ENCODE measurements around the gene ELMO1. TPM values are rescaled to one million over a fixed set of nuclear protein-coding genes. Genes with fewer than 3 reads are reported as not detected.

ELMO1 gene
- total RNA-seq, 4 donors from 2014 or later = 31.1 to 42.9 (median 38.7) TPM

DNA sequence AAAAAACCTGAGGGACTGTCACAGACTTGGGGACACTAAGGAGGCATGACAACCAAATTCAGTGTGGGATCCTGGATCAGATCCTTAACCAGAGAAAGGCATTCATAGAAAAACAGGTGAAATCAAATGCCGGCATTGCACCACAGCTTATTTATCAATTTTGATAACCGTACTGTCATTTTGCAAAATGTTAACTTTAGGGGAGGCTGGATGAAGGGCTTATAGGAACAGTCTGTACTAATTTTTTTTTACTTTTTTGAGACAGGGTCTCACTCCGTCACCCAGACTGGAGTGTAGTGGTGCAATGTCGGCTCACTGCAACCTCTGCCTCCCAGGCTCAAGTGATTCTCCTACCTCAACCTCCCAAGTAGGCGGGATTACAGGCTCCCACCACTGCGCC is 217.1 kb downstream of the ELMO1 start:
- peaks cover 7 to 9% (median 8%) of the 10 kb centered on the region in 4 donors for H3K4me1 ChIP-seq
- no peak for DNase-seq (ENCODE audit: extremely low spot score)
- H3K27me3 ChIP-seq = no peaks in the 10 kb centered on the region
- 100% methylated on average over 6 of the region's 6 CpGs for WGBS
- no peaks in the 10 kb centered on the region for H3K9me3 ChIP-seq
- no peaks in the 10 kb centered on the region for H3K36me3 ChIP-seq
- no peak overlapping the region for H3K27ac ChIP-seq (replicated peaks in 1 of 4)
- intact Hi-C loops (cut with DNase I) = loop anchor here (10.0 kb wide), 1 partner anchor 603 kb away; no protein-coding TSS in a partner anchor
- TF ChIP-seq EP300 (IDR thresholded peaks at IDR 0.05) (no peak), POLR2A (IDR thresholded peaks at IDR 0.05; ENCODE audit: low read depth) (no peak), POLR2AphosphoS5 (IDR thresholded peaks at IDR 0.05) (no peak)
- TF ChIP-seq, protein P1, sequence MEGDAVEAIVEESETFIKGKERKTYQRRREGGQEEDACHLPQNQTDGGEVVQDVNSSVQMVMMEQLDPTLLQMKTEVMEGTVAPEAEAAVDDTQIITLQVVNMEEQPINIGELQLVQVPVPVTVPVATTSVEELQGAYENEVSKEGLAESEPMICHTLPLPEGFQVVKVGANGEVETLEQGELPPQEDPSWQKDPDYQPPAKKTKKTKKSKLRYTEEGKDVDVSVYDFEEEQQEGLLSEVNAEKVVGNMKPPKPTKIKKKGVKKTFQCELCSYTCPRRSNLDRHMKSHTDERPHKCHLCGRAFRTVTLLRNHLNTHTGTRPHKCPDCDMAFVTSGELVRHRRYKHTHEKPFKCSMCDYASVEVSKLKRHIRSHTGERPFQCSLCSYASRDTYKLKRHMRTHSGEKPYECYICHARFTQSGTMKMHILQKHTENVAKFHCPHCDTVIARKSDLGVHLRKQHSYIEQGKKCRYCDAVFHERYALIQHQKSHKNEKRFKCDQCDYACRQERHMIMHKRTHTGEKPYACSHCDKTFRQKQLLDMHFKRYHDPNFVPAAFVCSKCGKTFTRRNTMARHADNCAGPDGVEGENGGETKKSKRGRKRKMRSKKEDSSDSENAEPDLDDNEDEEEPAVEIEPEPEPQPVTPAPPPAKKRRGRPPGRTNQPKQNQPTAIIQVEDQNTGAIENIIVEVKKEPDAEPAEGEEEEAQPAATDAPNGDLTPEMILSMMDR (IDR thresholded peaks at IDR 0.05) = no peak
- H3K4me3 ChIP-seq = no peak overlapping the region

DNA sequence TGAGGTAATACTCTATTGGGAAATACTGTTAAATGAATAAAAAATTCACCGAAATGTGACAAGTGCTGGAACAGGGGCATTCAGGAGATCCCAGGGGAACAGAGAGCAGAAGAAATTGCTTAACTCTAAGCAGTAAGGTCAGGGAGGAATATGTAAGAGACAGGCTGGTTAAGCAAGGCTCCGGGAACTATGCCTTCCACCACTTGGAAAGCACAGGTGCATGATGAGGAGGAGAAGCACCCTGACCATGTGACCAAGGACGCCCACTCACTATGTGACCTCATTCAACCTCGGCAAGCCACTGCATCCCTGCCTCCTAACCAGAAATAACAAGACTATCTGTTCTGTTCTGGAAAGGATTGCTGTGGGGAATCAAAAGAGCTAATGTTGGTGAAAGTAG is 218.4 kb downstream of the ELMO1 start:
- no peak for DNase-seq (ENCODE audit: extremely low spot score)
- intact Hi-C loops (cut with DNase I) = loop anchor here (10.0 kb wide), 1 partner anchor 605 kb away; no protein-coding TSS in a partner anchor
- 63% methylated on average over 4 of the region's 4 CpGs for WGBS
- H3K27ac ChIP-seq (replicated peaks in 1 of 4) = no peak overlapping the region
- no peaks in the 10 kb centered on the region for H3K9me3 ChIP-seq
- no peaks in the 10 kb centered on the region for H3K27me3 ChIP-seq
- peak; percentile 48 to 60 for TF ChIP-seq POLR2AphosphoS5 (IDR thresholded peaks at IDR 0.05)
- TF ChIP-seq, protein P1 (IDR thresholded peaks at IDR 0.05) = no peak
- peaks cover 7 to 9% (median 8%) of the 10 kb centered on the region in 4 donors for H3K4me1 ChIP-seq
- H3K36me3 ChIP-seq = no peaks in the 10 kb centered on the region
- no peak overlapping the region for H3K4me3 ChIP-seq

DNA sequence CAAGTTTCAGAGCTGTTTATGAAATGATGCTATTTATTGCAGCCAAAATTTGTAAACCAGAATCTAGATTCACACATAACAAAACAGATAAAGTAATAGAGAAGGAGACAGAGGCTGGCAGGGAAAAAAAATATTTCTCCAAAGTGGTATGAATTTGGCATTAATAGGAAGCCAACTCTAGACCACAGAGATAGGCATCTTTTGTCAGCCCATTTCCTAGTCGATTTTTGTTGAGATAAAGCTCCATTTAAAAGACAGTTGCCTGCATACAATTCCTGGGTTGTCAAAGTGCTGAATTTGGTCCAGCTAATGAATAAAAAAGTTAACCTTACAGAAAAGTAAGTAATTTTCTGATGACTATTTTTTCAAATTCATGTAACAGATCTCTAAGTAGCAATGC is 219.3 kb downstream of the ELMO1 start:
- intact Hi-C loops (cut with DNase I) = no loop called here
- TF ChIP-seq POLR2AphosphoS5 (IDR thresholded peaks at IDR 0.05) = no peak

DNA sequence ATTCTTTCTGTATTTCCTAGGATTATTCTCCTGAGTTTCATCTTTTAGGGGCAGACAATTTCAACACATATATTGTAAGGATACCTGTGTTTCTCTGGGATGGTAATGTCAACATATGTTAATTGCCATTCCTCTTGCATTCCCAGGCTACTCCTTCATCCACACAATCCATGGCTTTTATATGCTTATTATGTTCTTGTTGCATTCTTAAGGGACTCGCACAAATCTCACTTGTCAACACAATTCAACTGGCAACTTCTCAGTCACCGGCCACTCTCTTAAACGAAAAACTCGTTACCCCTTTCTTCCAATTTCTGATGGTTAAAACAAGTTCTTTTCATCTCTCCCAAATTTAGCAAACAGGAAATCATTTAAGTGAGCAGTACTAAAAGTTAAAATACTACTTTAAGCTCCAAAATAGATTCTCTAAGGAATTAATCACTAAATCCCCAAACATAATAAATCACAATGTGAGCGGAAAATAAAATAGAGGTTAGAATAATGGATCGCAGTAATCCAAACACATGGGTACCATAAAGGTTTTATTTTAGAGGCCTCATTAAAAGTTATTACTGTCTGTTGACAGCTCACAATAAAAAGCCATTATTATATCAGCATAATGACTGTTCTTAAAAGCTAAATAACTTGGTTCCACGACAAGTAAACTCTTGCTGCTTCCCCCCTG is 223.2 kb downstream of the ELMO1 start:
- no peaks in the 10 kb centered on the region for H3K9me3 ChIP-seq
- TF ChIP-seq, protein P1 (IDR thresholded peaks at IDR 0.05) = no peak
- TF ChIP-seq EP300 (IDR thresholded peaks at IDR 0.05) = no peak
- no peak for TF ChIP-seq POLR2AphosphoS5 (IDR thresholded peaks at IDR 0.05)
- TF ChIP-seq POLR2A (IDR thresholded peaks at IDR 0.05; ENCODE audit: low read depth) = no peak
- peaks cover 0 to 12% (median 4%) of the 10 kb centered on the region in 4 donors for H3K36me3 ChIP-seq
- intact Hi-C loops (cut with DNase I) = no loop called here
- 86% methylated on average over 7 of the region's 7 CpGs for WGBS
- no peak overlapping the region for H3K27ac ChIP-seq (replicated peaks in 1 of 4)
- DNase-seq (ENCODE audit: extremely low spot score) = no peak
- H3K4me1 ChIP-seq = peaks cover under 1 to 4% (median 2%) of the 10 kb centered on the region in 4 donors
- no peak overlapping the region for H3K4me3 ChIP-seq
- no peaks in the 10 kb centered on the region for H3K27me3 ChIP-seq

More for the DNA sequence above, 219.3 kb downstream of the ELMO1 start:
- no peaks in the 10 kb centered on the region for H3K27me3 ChIP-seq
- WGBS = 46% methylated on average over 1 of the region's 1 CpG
- H3K4me1 ChIP-seq = peaks cover 7 to 9% (median 8%) of the 10 kb centered on the region in 4 donors
- H3K27ac ChIP-seq (replicated peaks in 1 of 4) = no peak overlapping the region
- no peak for DNase-seq (ENCODE audit: extremely low spot score)
- no peaks in the 10 kb centered on the region for H3K9me3 ChIP-seq
- no peaks in the 10 kb centered on the region for H3K36me3 ChIP-seq
- H3K4me3 ChIP-seq = no peak overlapping the region

DNA sequence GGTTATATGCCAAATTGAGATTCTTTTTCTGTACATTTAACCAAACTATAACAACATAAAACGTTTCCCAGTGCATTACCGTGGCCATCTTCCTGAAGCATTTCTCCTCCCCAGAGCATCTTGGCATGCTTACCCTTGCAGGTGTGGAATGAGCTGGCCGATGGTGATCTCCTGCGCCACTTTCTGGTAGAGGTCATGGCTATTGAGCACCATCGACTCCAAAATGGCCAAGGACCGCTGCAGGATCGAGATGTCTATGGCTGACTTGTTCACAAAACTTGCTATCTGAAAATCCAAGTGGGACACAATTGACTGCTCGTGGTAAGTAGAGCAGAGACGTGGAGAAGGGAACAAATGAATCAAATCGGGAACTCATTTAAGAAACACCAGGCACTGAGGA is 223.9 kb downstream of the ELMO1 start:
- intact Hi-C loops (cut with DNase I) = no loop called here
- no peaks in the 10 kb centered on the region for H3K27me3 ChIP-seq
- no peak for TF ChIP-seq POLR2AphosphoS5 (IDR thresholded peaks at IDR 0.05)
- TF ChIP-seq, protein P1 (IDR thresholded peaks at IDR 0.05) = no peak
- no peak for TF ChIP-seq EP300 (IDR thresholded peaks at IDR 0.05)
- no peaks in the 10 kb centered on the region for H3K4me1 ChIP-seq
- 98% methylated on average over 10 of the region's 10 CpGs for WGBS
- H3K27ac ChIP-seq (replicated peaks in 1 of 4) = no peak overlapping the region
- no peak overlapping the region for H3K4me3 ChIP-seq
- H3K9me3 ChIP-seq = no peaks in the 10 kb centered on the region
- peaks cover 0 to 12% (median 4%) of the 10 kb centered on the region in 4 donors for H3K36me3 ChIP-seq
- DNase-seq (ENCODE audit: extremely low spot score) = no peak
